C4-2B (cell line): ENCODE measurements around the gene DPEP2NB.

Experiments used
- ZFX ChIP-seq: fragments of 450-650 bp; IDR thresholded peaks from 2 replicates; pipeline ENCODE4 v1.6.1; 2017
- TF ChIP-seq, protein P1 (sequence below): fragments of 450-650 bp; conservative IDR thresholded peaks from 2 replicates; pipeline ENCODE4 v1.5.1; 2017; ENCODE audit warnings: mild to moderate bottlenecking

DNA sequence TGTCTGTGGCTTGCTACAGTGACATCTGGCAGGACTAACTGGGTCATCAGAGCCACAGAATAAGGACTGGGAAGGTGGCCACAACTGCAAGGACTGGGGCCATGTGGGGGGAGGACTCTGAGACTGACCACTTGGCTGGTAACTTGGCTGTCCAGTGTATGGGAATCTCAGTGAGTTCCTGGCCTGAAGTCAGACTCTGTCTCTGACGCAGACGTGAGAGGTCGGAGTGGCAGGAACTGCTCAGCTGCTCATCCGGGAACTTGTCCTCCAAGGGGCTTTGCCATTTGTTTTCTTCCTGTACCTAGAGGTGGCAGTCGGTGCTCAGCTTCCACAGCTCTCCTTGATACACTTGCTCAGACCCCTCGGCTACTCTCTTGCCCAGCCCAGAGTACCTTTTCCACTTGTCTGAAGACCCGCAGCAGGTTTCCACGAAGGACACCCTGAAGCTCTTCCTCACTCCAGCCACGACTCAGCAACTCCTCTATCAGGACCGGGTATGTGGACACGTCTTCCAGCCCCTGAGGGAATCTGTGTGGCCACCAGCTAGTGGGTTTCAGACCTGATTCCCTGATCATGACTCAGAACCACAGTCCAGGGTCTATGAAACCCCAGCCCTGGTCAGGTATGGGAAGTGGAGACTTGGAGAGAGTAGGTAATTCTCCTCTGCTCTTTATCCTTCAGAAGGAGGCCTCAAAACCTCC lies 28.1 kb downstream of the DPEP2NB start:
- TF ChIP-seq, protein P1, sequence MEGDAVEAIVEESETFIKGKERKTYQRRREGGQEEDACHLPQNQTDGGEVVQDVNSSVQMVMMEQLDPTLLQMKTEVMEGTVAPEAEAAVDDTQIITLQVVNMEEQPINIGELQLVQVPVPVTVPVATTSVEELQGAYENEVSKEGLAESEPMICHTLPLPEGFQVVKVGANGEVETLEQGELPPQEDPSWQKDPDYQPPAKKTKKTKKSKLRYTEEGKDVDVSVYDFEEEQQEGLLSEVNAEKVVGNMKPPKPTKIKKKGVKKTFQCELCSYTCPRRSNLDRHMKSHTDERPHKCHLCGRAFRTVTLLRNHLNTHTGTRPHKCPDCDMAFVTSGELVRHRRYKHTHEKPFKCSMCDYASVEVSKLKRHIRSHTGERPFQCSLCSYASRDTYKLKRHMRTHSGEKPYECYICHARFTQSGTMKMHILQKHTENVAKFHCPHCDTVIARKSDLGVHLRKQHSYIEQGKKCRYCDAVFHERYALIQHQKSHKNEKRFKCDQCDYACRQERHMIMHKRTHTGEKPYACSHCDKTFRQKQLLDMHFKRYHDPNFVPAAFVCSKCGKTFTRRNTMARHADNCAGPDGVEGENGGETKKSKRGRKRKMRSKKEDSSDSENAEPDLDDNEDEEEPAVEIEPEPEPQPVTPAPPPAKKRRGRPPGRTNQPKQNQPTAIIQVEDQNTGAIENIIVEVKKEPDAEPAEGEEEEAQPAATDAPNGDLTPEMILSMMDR, result no peak
- no peak for TF ChIP-seq ZFX
